ENCODE data around the gene TRPM2. TPM values are rescaled to one million over a fixed set of nuclear protein-coding genes. Genes with fewer than 3 reads are reported as not detected.

The TRPM2 gene
- total RNA-seq, 2 donors from 2014 or later: 1.6 to 12.5 TPM

DNA sequence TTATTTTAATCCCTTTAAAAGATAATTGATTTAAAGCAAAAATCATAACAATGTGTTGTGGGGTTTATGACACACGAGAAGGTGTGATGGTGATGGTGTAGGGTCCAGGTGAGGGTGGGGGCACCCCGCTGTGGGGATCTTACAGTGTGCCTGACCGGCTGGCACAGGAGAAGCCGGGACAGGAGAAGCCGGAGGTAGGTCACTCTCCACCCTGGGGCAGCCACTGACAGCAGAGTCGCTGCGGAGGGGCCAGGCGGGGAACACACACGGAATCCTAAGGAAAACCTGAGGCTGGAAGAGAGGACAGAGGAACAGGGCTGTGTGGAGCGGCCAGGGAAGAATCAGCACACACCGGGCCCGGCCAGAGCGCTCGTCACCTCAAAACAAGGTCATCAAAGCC, 97.6 kb downstream of the TRPM2 start:
- peaks cover 28% of the 10 kb centered on the region for H3K9me3 ChIP-seq (ENCODE audit: control insufficient read depth, low read length)
- H3K27me3 Mint-ChIP-seq (ENCODE audit: insufficient read depth): peaks cover 17% of the 10 kb centered on the region
- TF ChIP-seq CTCF (conservative IDR thresholded peaks at IDR 0.05): no peak
- H3K4me1 ChIP-seq (ENCODE audit: control insufficient read depth, insufficient read depth, low read length): peaks cover 10% of the 10 kb centered on the region
- H3K27ac Mint-ChIP-seq: no peak overlapping the region
- no peak overlapping the region for H3K9ac ChIP-seq (ENCODE audit: extremely low read depth, low read length, poor library complexity, severe bottlenecking)
- no peak overlapping the region for H3K4me3 Mint-ChIP-seq
- peaks cover 5% of the 10 kb centered on the region for H3K9me3 Mint-ChIP-seq
- DNase-seq: peak; percentile 33
- WGBS, 2 experiments (ENCODE audit: insufficient coverage in 1 of 2, insufficient read length in 1 of 2): 94 to 96% methylated on average over 13 to 14 of the region's 14 CpGs
- H3K27me3 ChIP-seq (ENCODE audit: control insufficient read depth, insufficient read depth, low read length, poor library complexity, severe bottlenecking): no peaks in the 10 kb centered on the region
- H3K4me3 ChIP-seq (ENCODE audit: low read length): no peak overlapping the region
- H3K36me3 ChIP-seq (ENCODE audit: control insufficient read depth, insufficient read depth, low read length): peaks cover 26% of the 10 kb centered on the region
- no peak overlapping the region for H3K27ac ChIP-seq (ENCODE audit: low read depth, low read length)
- no peaks in the 10 kb centered on the region for H3K36me3 Mint-ChIP-seq (ENCODE audit: low read depth)
- H3K4me1 Mint-ChIP-seq: peaks cover 5% of the 10 kb centered on the region

- Mint-ChIP-seq H3K36me3 (ENCODE audit: low read depth) (peaks cover 6% of the 10 kb centered on the region), H3K4me3 (no peak overlapping the region), H3K27me3 (ENCODE audit: insufficient read depth) (peaks cover 17% of the 10 kb centered on the region), H3K9me3 (peaks cover 5% of the 10 kb centered on the region), H3K4me1 (peaks cover 5% of the 10 kb centered on the region), H3K27ac (no peak overlapping the region)
- WGBS, 2 experiments (ENCODE audit: insufficient coverage in 1 of 2, insufficient read length in 1 of 2): 96 to 97% methylated on average over 2 of the region's 3 CpGs
- peaks cover 28% of the 10 kb centered on the region for H3K9me3 ChIP-seq (ENCODE audit: control insufficient read depth, low read length)
- H3K4me3 ChIP-seq (ENCODE audit: low read length): peak overlapping the region; percentile 83
- H3K27ac ChIP-seq (ENCODE audit: low read depth, low read length): no peak overlapping the region
- peaks cover 15% of the 10 kb centered on the region for H3K4me1 ChIP-seq (ENCODE audit: control insufficient read depth, insufficient read depth, low read length)
- H3K36me3 ChIP-seq (ENCODE audit: control insufficient read depth, insufficient read depth, low read length): peaks cover 36% of the 10 kb centered on the region
- H3K9ac ChIP-seq (ENCODE audit: extremely low read depth, low read length, poor library complexity, severe bottlenecking): no peak overlapping the region
- H3K27me3 ChIP-seq (ENCODE audit: control insufficient read depth, insufficient read depth, low read length, poor library complexity, severe bottlenecking): no peaks in the 10 kb centered on the region
- no peak for TF ChIP-seq CTCF (conservative IDR thresholded peaks at IDR 0.05)
- no peak for DNase-seq
Observed at GRCh38 chr21:44453120-44453519, 99.7 kb downstream of the TRPM2 start.

DNA sequence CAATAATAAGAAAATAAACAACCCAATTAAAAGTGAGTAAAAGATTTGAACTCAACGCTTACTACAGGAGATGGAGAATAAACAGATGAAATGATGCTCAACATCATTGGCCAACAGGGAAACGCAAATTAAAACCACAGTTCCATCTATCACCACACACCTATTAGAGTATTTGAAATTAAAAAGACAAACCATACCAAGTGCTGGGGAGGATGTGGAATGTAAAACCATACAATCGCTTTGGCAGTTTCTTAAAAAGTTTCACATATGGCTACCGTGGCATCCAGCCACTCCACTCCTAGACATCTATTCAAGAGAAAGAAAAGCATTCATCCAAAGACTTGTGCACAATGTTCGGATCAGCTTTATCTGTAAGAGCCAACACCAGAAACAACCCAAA, 100.6 kb downstream of the TRPM2 start:
- H3K9ac ChIP-seq (ENCODE audit: extremely low read depth, low read length, poor library complexity, severe bottlenecking): no peak overlapping the region
- H3K4me1 ChIP-seq (ENCODE audit: control insufficient read depth, insufficient read depth, low read length): peaks cover 15% of the 10 kb centered on the region
- H3K27ac ChIP-seq (ENCODE audit: low read depth, low read length): no peak overlapping the region
- Mint-ChIP-seq H3K36me3 (ENCODE audit: low read depth) (peaks cover 11% of the 10 kb centered on the region), H3K4me3 (no peak overlapping the region), H3K4me1 (peaks cover under 1% of the 10 kb centered on the region), H3K27ac (no peak overlapping the region), H3K9me3 (peaks cover 5% of the 10 kb centered on the region), H3K27me3 (ENCODE audit: insufficient read depth) (peaks cover 17% of the 10 kb centered on the region)
- peak overlapping the region; percentile 83 for H3K4me3 ChIP-seq (ENCODE audit: low read length)
- no peak for DNase-seq
- H3K36me3 ChIP-seq (ENCODE audit: control insufficient read depth, insufficient read depth, low read length): peaks cover 45% of the 10 kb centered on the region
- WGBS, 2 experiments (ENCODE audit: insufficient coverage in 1 of 2, insufficient read length in 1 of 2): 92% methylated on average over 4 of the region's 5 CpGs
- no peaks in the 10 kb centered on the region for H3K27me3 ChIP-seq (ENCODE audit: control insufficient read depth, insufficient read depth, low read length, poor library complexity, severe bottlenecking)
- TF ChIP-seq CTCF (conservative IDR thresholded peaks at IDR 0.05): no peak
- peaks cover 28% of the 10 kb centered on the region for H3K9me3 ChIP-seq (ENCODE audit: control insufficient read depth, low read length)

Measured in endodermal cell (in vitro differentiated cells).